ENCODE measurements around the gene ABCC2.

The ABCC2 gene

DNA sequence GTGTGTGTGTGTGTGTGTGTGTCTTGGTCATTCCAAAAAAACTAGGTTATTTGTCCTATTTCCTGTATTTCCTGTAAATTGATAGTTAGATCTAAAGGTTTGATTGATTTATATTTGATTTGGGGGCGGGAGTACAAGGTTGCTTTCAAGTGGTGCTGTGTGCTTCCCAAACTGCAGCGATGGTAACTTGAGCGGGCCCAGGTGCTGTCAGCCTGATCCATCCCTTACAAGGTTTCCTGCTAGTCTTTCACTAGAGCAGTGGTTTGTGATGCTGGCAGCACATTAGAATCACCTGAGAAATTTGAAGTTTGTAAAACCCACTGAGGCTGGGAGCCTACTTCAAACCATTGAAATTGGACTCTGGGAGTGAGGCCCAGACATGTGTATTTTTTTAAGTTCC lies 23.7 kb downstream of the ABCC2 start:
- TF ChIP-seq, protein P1, sequence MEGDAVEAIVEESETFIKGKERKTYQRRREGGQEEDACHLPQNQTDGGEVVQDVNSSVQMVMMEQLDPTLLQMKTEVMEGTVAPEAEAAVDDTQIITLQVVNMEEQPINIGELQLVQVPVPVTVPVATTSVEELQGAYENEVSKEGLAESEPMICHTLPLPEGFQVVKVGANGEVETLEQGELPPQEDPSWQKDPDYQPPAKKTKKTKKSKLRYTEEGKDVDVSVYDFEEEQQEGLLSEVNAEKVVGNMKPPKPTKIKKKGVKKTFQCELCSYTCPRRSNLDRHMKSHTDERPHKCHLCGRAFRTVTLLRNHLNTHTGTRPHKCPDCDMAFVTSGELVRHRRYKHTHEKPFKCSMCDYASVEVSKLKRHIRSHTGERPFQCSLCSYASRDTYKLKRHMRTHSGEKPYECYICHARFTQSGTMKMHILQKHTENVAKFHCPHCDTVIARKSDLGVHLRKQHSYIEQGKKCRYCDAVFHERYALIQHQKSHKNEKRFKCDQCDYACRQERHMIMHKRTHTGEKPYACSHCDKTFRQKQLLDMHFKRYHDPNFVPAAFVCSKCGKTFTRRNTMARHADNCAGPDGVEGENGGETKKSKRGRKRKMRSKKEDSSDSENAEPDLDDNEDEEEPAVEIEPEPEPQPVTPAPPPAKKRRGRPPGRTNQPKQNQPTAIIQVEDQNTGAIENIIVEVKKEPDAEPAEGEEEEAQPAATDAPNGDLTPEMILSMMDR (IDR thresholded peaks at IDR 0.05; ENCODE audit: control insufficient read depth, extremely low read depth, insufficient read depth), result no peak
- no peak for DNase-seq (ENCODE audit: low read depth)

DNA sequence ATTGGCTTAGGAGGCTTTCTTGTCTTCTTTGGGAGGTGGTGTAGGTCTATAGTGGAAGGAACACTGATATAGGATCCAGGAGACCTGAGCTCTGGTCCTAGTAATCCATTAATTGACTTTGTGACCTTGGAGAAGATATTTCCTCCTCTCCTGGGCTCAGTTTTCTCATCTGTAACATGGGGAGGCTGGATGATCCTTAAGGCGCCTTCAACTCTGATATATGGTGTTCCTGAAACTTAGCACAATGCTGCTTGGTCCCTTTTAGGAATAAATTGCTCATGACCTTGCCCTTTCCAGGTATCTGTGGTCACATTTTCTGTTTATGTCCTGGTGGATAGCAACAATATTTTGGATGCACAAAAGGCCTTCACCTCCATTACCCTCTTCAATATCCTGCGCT lies 25.3 kb downstream of the ABCC2 start:
- DNase-seq (ENCODE audit: low read depth), result no peak
- H3K4me3 ChIP-seq (ENCODE audit: low read depth, low read length), result no peak overlapping the region
- TF ChIP-seq, protein P1 (IDR thresholded peaks at IDR 0.05; ENCODE audit: control insufficient read depth, extremely low read depth, insufficient read depth), result no peak

More for the DNA sequence above, 23.7 kb downstream of the ABCC2 start:
- no peak overlapping the region for H3K4me3 ChIP-seq (ENCODE audit: low read depth, low read length)

DNA sequence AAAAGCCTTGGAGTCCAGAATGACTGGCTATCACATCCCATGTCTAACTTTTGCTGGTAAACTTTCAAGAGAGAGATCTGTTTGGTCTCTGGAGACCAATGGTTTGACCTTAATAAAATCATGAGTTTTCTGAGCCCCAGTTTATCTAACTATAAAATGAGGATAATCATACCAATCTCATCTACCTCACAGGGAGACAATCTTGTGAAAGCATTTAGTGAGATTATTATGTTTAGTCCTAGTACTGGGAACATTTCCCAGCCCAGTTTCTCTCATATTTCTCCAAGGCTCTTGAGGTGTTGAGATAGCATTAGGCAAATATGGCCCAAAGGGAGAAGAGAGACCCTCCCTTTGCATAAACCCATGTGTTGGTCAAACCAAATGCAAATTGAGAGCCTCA lies 25.8 kb downstream of the ABCC2 start:
- H3K4me3 ChIP-seq (ENCODE audit: low read depth, low read length), result no peak overlapping the region
- TF ChIP-seq, protein P1 (IDR thresholded peaks at IDR 0.05; ENCODE audit: control insufficient read depth, extremely low read depth, insufficient read depth), result no peak
- no peak for DNase-seq (ENCODE audit: low read depth)

DNA sequence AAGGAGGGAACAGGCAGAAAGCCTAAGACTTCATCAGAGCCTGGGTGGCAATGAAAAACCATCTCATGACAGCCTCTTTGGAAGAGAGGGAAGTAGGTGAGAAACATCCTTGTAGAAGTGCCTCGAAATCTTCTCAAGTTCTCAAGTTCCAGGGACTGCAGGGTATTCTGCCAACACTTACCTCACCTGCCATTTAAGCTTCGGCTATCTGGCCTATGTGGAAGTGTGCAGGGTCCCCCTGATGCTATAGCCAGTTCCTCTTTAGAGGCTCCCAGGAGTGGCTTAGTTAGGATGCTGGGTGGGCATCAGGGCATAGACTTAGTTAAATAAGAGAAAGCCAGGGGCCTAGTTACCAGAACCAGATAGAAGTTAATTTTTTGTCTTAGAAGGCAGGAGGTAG lies 27.0 kb downstream of the ABCC2 start:
- no peak for DNase-seq (ENCODE audit: low read depth)
- no peak overlapping the region for H3K4me3 ChIP-seq (ENCODE audit: low read depth, low read length)
- TF ChIP-seq, protein P1 (IDR thresholded peaks at IDR 0.05; ENCODE audit: control insufficient read depth, extremely low read depth, insufficient read depth), result no peak

DNA sequence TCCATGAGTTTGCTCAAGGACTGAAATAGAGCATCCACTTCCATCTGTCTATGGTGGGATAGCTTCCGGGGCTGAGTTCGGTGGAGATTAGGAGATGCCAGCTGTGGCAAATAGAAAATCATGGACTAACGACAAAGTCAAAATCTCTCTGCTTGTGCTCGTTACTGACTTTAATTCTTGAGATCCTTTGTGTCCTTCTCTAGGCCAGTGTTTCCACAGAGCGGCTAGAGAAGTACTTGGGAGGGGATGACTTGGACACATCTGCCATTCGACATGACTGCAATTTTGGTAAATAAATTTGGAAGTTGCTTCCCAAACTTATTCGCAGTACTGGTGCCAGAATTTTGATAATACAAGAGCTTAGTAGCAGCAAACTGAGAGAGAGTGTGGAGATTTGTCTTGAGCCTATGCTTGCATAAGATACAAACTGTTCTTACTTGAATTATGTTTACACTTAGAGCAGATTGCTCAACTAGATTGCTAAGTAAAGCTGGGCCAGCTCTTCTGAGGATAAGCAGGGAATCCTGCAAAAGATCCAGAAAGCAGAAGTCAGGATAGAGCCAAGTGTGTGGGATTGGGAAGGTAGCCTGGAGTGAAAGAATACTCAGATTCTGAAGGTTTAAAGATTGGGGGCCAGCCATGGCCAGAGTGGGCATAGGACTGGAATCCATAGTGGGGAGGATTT lies 27.6 kb downstream of the ABCC2 start:
- TF ChIP-seq, protein P1 (IDR thresholded peaks at IDR 0.05; ENCODE audit: control insufficient read depth, extremely low read depth, insufficient read depth), result no peak
- no peak for DNase-seq (ENCODE audit: low read depth)
- no peak overlapping the region for H3K4me3 ChIP-seq (ENCODE audit: low read depth, low read length)

DNA sequence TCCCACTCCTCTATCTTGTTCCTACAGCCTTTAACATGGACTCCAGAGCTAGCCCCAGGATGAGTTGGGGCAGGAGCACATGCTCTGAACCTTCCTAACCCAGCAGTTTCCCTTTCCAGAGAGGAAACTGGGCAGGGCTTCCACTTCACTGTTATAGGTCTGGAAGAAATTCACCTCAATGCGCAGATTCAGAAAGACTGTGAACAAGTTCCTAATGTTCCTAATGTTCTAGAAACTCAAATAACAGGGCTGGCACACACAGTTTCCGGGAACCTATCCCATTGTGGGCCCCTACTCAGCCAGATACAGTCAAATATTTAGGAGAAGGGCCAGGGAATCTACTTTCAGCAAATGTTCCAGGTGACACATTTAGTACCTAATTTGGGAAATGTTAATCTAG lies 29.7 kb downstream of the ABCC2 start:
- peak; percentile 63 for DNase-seq (ENCODE audit: low read depth)
- TF ChIP-seq, protein P1 (IDR thresholded peaks at IDR 0.05; ENCODE audit: control insufficient read depth, extremely low read depth, insufficient read depth), result no peak
- H3K4me3 ChIP-seq (ENCODE audit: low read depth, low read length), result no peak overlapping the region

DNA sequence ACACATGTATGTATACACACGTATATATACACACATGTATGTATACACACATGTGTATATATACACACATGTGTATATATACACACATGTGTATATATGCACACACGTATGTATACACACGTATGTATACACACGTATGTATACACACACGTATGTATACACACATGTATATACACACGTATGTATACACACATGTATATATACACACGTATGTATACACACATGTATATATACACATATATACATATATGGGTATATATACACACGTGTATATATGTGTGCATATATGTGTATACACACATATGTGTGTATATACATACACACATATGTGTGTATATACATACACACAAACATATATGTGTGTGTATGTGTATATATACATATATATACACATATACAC lies 31.7 kb downstream of the ABCC2 start:
- TF ChIP-seq, protein P1 (IDR thresholded peaks at IDR 0.05; ENCODE audit: control insufficient read depth, extremely low read depth, insufficient read depth), result no peak
- no peak overlapping the region for H3K4me3 ChIP-seq (ENCODE audit: low read depth, low read length)

More for the DNA sequence above, 31.7 kb downstream of the ABCC2 start:
- no peak for DNase-seq (ENCODE audit: low read depth)
